Neural cell (in vitro differentiated cells): ENCODE results near the gene TMEM255B.

Experiments
- EP300 ChIP-seq: fragments of 450-650 bp; conservative IDR thresholded peaks from 2 replicates; pipeline ENCODE4 v1.6.1; 2014; ENCODE audit warnings: antibody characterized with exemption, mild to moderate bottlenecking, moderate library complexity; ENCODE audit not compliant: poor library complexity, severe bottlenecking
- EZH2 ChIP-seq: fragments of 200-600, 300-800 bp; shearing (Covaris generic), sonication (generic); IDR thresholded peaks from 2 replicates; pipeline ENCODE4 v1.6.1; 2014; ENCODE audit warnings: antibody characterized with exemption, low read length, borderline replicate concordance, mild to moderate bottlenecking; ENCODE audit not compliant: insufficient read depth, poor library complexity, severe bottlenecking
- MXI1 ChIP-seq: fragments of 450-650 bp; conservative IDR thresholded peaks from 2 replicates; pipeline ENCODE4 v1.6.1; 2014; ENCODE audit warnings: antibody characterized with exemption, mild to moderate bottlenecking; ENCODE audit not compliant: poor library complexity, severe bottlenecking
- SMC3 ChIP-seq: fragments of 450-650 bp; conservative IDR thresholded peaks from 2 replicates; pipeline ENCODE4 v1.6.1; 2014; ENCODE audit warnings: antibody characterized with exemption, mild to moderate bottlenecking, moderate library complexity; ENCODE audit not compliant: poor library complexity
- TAF1 ChIP-seq: IDR thresholded peaks from 2 replicates; pipeline ENCODE4 v1.6.1; 2012; ENCODE audit warnings: low read depth
- TF ChIP-seq, protein P1 (sequence below): fragments of 450-650 bp; IDR thresholded peaks from 2 replicates; pipeline ENCODE4 v1.5.1; 2014; ENCODE audit warnings: antibody characterized with exemption, mild to moderate bottlenecking, moderate library complexity; ENCODE audit not compliant: poor library complexity, severe bottlenecking

DNA sequence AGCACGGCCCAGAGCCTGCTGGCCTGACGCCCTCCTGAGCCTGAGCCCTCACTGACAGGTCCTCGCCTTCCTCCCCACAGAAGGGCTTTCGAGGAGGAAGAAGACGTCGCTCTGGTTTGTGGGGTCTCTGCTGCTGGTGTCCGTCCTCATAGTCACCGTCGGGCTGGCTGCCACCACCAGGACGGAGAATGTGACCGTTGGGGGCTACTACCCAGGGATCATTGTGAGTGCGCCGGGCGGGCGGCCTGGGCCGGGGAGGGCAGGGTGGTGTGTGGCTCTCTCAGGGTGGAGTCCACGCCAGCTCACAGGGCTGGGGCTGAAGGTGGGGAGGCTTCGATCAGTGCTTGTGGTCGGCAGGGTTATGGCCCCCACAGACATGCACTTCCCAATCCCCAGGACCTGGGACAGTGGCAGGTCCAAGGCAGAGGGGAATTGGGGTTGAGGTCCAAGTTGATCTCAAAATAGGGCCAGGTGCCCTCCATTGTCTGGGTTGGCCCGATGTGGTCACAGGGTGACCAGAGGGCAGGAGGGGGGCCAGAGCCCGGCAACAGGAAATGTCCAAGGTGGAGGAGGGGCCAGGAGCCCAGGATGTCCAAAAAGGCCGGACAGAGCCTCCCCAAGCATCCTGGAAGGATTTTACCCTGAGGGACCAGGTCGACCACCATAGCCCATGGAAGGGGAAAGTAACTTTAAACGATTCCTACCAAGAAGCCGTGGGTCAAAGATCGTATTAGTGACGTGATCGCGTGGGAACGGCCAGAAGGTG, 7.2 kb downstream of the TMEM255B start:
- TF ChIP-seq EZH2: no peak
- TF ChIP-seq, protein P1, sequence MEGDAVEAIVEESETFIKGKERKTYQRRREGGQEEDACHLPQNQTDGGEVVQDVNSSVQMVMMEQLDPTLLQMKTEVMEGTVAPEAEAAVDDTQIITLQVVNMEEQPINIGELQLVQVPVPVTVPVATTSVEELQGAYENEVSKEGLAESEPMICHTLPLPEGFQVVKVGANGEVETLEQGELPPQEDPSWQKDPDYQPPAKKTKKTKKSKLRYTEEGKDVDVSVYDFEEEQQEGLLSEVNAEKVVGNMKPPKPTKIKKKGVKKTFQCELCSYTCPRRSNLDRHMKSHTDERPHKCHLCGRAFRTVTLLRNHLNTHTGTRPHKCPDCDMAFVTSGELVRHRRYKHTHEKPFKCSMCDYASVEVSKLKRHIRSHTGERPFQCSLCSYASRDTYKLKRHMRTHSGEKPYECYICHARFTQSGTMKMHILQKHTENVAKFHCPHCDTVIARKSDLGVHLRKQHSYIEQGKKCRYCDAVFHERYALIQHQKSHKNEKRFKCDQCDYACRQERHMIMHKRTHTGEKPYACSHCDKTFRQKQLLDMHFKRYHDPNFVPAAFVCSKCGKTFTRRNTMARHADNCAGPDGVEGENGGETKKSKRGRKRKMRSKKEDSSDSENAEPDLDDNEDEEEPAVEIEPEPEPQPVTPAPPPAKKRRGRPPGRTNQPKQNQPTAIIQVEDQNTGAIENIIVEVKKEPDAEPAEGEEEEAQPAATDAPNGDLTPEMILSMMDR: no peak
- TF ChIP-seq EP300: no peak
- TF ChIP-seq SMC3: no peak
- TF ChIP-seq MXI1: no peak
- no peak for TF ChIP-seq TAF1
